ENCODE data around the gene PARD6G.

- TF ChIP-seq CTCF (IDR thresholded peaks at IDR 0.05) (no peak), POLR2AphosphoS5 (IDR thresholded peaks at IDR 0.05) (no peak)
These were observed 117.5 kb downstream of the PARD6G start for GRCh38 chr18:80129672-80130367.
